ENCODE measurements around the gene IFT88. TPM values are rescaled to one million over a fixed set of nuclear protein-coding genes. Genes with fewer than 3 reads are reported as not detected.
"Not testable (repeated sequence)": the region's sequence is repeated elsewhere in the genome, so short reads cannot be mapped to it uniquely, and the experiment has no call there.

The IFT88 gene
- total and polyA plus RNA-seq, 7 experiments from 2014 or later: 5.0 to 17.0 (median 9.8) TPM

DNA sequence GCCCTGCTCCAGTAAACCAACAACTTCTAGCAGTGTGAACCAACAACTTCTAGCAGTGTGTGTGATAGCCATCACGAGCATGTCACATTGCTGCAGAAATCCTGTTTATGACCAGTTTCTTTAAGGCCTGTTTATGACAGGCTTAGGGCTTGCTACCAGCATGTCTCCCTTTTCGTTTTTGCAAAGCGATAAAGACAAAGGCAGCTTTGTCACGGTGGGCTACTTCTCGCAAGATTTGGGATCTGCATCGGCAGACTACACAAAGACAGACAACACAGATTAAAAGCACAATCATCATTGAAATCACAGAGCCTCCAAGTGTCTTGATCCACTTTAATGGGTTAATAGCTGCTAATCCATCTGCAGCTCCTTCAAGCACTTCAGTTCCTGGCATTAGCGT, 111.6 kb downstream of the IFT88 start:
- CTCF ChIA-PET, ATAC-seq: not testable (repeated sequence)

GRCh38 chr13:20679879-20680278, 112.9 kb downstream of the IFT88 start:
- DNase-seq (no peak), ATAC-seq (no peak)
- Mint-ChIP-seq H3K9me3 (no peaks in the 10 kb centered on the region), H3K27me3 (peaks cover 0 to 3% (median 0%) of the 10 kb centered on the region in 5 donors), H3K4me1 (no peaks in the 10 kb centered on the region), H3K36me3 (peaks cover 0 to 38% (median 22%) of the 10 kb centered on the region in 5 donors), H3K27ac (no peak overlapping the region), H3K4me3 (no peak overlapping the region)
- Histone ChIP-seq H3K4me1 (ENCODE audit: control insufficient read depth in 2 of 2, insufficient read depth in 2 of 2, low read length in 2 of 2) (no peaks in the 10 kb centered on the region), H3K36me3 (ENCODE audit: control insufficient read depth in 2 of 3, insufficient read depth in 3 of 3, low read length in 3 of 3) (peaks cover 0 to 5% (median 0%) of the 10 kb centered on the region in 3 experiments), H3K4me3 (ENCODE audit: low read length) (no peak overlapping the region), H3K27me3 (ENCODE audit: control insufficient read depth in 2 of 2, insufficient read depth in 2 of 2, low read length in 2 of 2) (no peaks in the 10 kb centered on the region), H3K9me3 (ENCODE audit: control insufficient read depth in 2 of 3, low read length in 3 of 3) (no peaks in the 10 kb centered on the region), H3K27ac (ENCODE audit: low read depth, low read length) (no peak overlapping the region)
- CTCF ChIA-PET: no interaction called here
- intact Hi-C loops (cut with micrococcal nuclease): no loop called here
- POLR2A ChIA-PET: no interaction called here

More for the DNA sequence above, 111.6 kb downstream of the IFT88 start:
- H3K36me3 ChIP-seq (ENCODE audit: control insufficient read depth in 2 of 3, insufficient read depth in 3 of 3, low read length in 3 of 3); H3K9me3 ChIP-seq (ENCODE audit: control insufficient read depth in 2 of 3, low read length in 3 of 3); H3K4me3 Mint-ChIP-seq; H3K27me3 ChIP-seq (ENCODE audit: control insufficient read depth in 2 of 2, insufficient read depth in 2 of 2, low read length in 2 of 2); H3K9me3 Mint-ChIP-seq; DNase-seq; H3K4me1 ChIP-seq (ENCODE audit: control insufficient read depth in 2 of 2, insufficient read depth in 2 of 2, low read length in 2 of 2); H3K27ac Mint-ChIP-seq; H3K4me1 Mint-ChIP-seq; H3K27me3 Mint-ChIP-seq; H3K27ac ChIP-seq (ENCODE audit: low read depth, low read length); intact Hi-C loops (cut with micrococcal nuclease); H3K4me3 ChIP-seq (ENCODE audit: low read length); POLR2A ChIA-PET: not testable (repeated sequence)
- peaks cover 0 to 35% (median 22%) of the 10 kb centered on the region in 5 donors for H3K36me3 Mint-ChIP-seq

DNA sequence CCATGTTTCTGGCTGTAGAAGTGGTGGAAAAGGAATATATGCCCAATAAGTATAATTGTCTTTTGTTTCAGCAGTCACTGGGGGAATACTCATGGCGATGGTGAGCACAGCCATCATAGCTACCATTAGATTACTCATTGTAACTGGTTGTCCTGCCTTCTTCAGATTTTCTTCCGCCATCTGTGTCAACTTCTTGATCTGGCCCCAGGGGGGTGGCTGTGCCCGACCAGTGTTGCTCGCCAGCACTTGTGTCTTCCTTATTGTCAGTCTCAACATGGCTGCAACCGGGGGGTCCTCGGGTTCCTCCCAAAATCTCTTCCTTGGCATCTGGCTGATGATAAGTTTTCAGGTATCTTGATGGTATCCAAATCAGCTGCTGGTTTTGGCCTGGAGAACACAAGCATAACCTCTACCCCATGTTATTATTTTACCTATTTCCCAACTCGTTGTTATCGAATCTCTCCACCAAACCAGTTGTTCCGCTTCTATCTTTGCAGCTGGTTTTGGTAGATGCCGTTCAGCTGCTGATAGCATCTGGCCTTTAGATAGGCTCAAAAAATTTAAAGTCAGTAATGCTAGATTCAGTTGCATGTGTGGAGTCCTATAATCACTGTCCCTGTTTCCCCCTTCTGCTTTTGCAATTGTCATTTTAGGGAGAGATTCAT, 113.6 kb downstream of the IFT88 start:
- ATAC-seq: no peak
- H3K27me3 Mint-ChIP-seq: peaks cover 0 to 3% (median 0%) of the 10 kb centered on the region in 5 donors

DNA sequence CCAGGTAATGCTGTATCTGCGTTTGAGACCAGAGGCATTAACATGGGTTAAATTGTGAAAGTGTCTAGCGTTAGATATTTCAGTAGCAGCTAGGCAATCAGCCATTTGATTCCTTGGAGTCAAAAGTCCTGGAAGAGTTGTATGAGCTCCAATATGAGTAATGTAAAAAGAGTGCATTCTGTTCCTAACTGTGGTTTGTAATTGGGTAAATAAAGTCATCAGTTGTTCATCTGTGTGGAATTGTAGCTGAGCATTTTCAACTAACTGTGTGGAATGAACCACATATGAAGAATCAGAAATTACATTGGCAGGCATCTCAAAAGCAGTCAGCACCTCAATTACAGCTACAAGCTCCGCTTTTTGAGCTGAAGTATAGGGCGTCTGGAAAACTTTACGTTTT, 114.5 kb downstream of the IFT88 start:
- H3K4me3 ChIP-seq (ENCODE audit: low read length); H3K27ac Mint-ChIP-seq; intact Hi-C loops (cut with micrococcal nuclease); H3K4me1 ChIP-seq (ENCODE audit: control insufficient read depth in 2 of 2, insufficient read depth in 2 of 2, low read length in 2 of 2); DNase-seq; CTCF ChIA-PET; H3K27me3 ChIP-seq (ENCODE audit: control insufficient read depth in 2 of 2, insufficient read depth in 2 of 2, low read length in 2 of 2); H3K4me3 Mint-ChIP-seq; H3K27me3 Mint-ChIP-seq; POLR2A ChIA-PET; H3K9me3 Mint-ChIP-seq; H3K27ac ChIP-seq (ENCODE audit: low read depth, low read length); H3K9me3 ChIP-seq (ENCODE audit: control insufficient read depth in 2 of 3, low read length in 3 of 3); H3K4me1 Mint-ChIP-seq; ATAC-seq; H3K36me3 ChIP-seq (ENCODE audit: control insufficient read depth in 2 of 3, insufficient read depth in 3 of 3, low read length in 3 of 3): not testable (repeated sequence)
- peaks cover 0 to 27% (median 18%) of the 10 kb centered on the region in 5 donors for H3K36me3 Mint-ChIP-seq

More for the DNA sequence above, 113.6 kb downstream of the IFT88 start:
- no peaks in the 10 kb centered on the region for H3K4me1 Mint-ChIP-seq
- H3K27ac Mint-ChIP-seq: no peak overlapping the region
- no peak overlapping the region for H3K4me3 Mint-ChIP-seq
- Histone ChIP-seq H3K4me3 (ENCODE audit: low read length) (no peak overlapping the region), H3K4me1 (ENCODE audit: control insufficient read depth in 2 of 2, insufficient read depth in 2 of 2, low read length in 2 of 2) (no peaks in the 10 kb centered on the region), H3K27ac (ENCODE audit: low read depth, low read length) (no peak overlapping the region), H3K27me3 (ENCODE audit: control insufficient read depth in 2 of 2, insufficient read depth in 2 of 2, low read length in 2 of 2) (no peaks in the 10 kb centered on the region), H3K36me3 (ENCODE audit: control insufficient read depth in 2 of 3, insufficient read depth in 3 of 3, low read length in 3 of 3) (no peaks in the 10 kb centered on the region), H3K9me3 (ENCODE audit: control insufficient read depth in 2 of 3, low read length in 3 of 3) (no peaks in the 10 kb centered on the region)
- H3K9me3 Mint-ChIP-seq: no peaks in the 10 kb centered on the region
- ChIA-PET CTCF (no interaction called here), POLR2A (no interaction called here)
- peaks cover 0 to 32% (median 22%) of the 10 kb centered on the region in 5 donors for H3K36me3 Mint-ChIP-seq
- DNase-seq: no peak
- intact Hi-C loops (cut with micrococcal nuclease): no loop called here

- no peaks in the 10 kb centered on the region for H3K9me3 Mint-ChIP-seq
- H3K27me3 ChIP-seq (ENCODE audit: control insufficient read depth in 2 of 2, insufficient read depth in 2 of 2, low read length in 2 of 2): no peaks in the 10 kb centered on the region
- DNase-seq: no peak
- ATAC-seq: no peak
- no peaks in the 10 kb centered on the region for H3K4me1 ChIP-seq (ENCODE audit: control insufficient read depth in 2 of 2, insufficient read depth in 2 of 2, low read length in 2 of 2)
- intact Hi-C loops (cut with micrococcal nuclease): no loop called here
- H3K36me3 ChIP-seq (ENCODE audit: control insufficient read depth in 2 of 3, insufficient read depth in 3 of 3, low read length in 3 of 3): no peaks in the 10 kb centered on the region
- peaks cover 0 to 29% (median 18%) of the 10 kb centered on the region in 5 donors for H3K36me3 Mint-ChIP-seq
- no peaks in the 10 kb centered on the region for H3K9me3 ChIP-seq (ENCODE audit: control insufficient read depth in 2 of 3, low read length in 3 of 3)
- H3K27ac Mint-ChIP-seq: no peak overlapping the region
- no peak overlapping the region for H3K4me3 Mint-ChIP-seq
- H3K4me1 Mint-ChIP-seq: no peaks in the 10 kb centered on the region
- CTCF ChIA-PET: no interaction called here
- H3K27ac ChIP-seq (ENCODE audit: low read depth, low read length): no peak overlapping the region
- peaks cover 0 to 3% (median 0%) of the 10 kb centered on the region in 5 donors for H3K27me3 Mint-ChIP-seq
- POLR2A ChIA-PET: no interaction called here
- H3K4me3 ChIP-seq (ENCODE audit: low read length): no peak overlapping the region
Measured at GRCh38 chr13:20682061-20682460, 115.1 kb downstream of the IFT88 start.

- no peaks in the 10 kb centered on the region for H3K36me3 ChIP-seq (ENCODE audit: control insufficient read depth in 2 of 3, insufficient read depth in 3 of 3, low read length in 3 of 3)
- H3K4me3 Mint-ChIP-seq: no peak overlapping the region
- DNase-seq (no peak), ATAC-seq (no peak)
- H3K9me3 Mint-ChIP-seq: no peaks in the 10 kb centered on the region
- no peak overlapping the region for H3K4me3 ChIP-seq (ENCODE audit: low read length)
- peaks cover 0 to 3% (median 0%) of the 10 kb centered on the region in 5 donors for H3K27me3 Mint-ChIP-seq
- H3K27ac ChIP-seq (ENCODE audit: low read depth, low read length): no peak overlapping the region
- H3K4me1 Mint-ChIP-seq: no peaks in the 10 kb centered on the region
- POLR2A ChIA-PET: no interaction called here
- peaks cover 0 to 32% (median 15%) of the 10 kb centered on the region in 5 donors for H3K36me3 Mint-ChIP-seq
- no peaks in the 10 kb centered on the region for H3K27me3 ChIP-seq (ENCODE audit: control insufficient read depth in 2 of 2, insufficient read depth in 2 of 2, low read length in 2 of 2)
- H3K27ac Mint-ChIP-seq: no peak overlapping the region
- intact Hi-C loops (cut with micrococcal nuclease): no loop called here
- H3K9me3 ChIP-seq (ENCODE audit: control insufficient read depth in 2 of 3, low read length in 3 of 3): no peaks in the 10 kb centered on the region
- CTCF ChIA-PET: no interaction called here
- no peaks in the 10 kb centered on the region for H3K4me1 ChIP-seq (ENCODE audit: control insufficient read depth in 2 of 2, insufficient read depth in 2 of 2, low read length in 2 of 2)
Measured at GRCh38 chr13:20684041-20684440, 117.1 kb downstream of the IFT88 start.

DNA sequence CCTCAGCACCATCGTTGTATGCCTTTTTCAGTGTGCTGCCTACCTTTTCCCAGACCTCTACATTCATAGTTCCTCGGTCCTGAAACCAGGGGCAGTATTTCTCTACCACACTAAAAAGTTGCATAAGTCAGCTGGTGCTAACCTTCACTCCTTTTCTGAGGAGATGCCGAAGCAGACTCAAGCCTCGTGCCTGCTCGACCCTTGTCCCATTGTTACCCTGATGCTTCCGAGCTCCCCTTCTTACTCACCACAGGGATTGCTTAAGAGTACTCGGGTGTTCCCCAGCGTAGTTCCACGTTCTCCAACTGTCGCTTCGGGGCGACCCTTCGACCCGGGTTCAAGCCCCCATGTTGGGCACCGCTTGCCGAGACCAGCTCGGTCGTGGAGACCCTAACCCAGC, 117.6 kb downstream of the IFT88 start:
- H3K27ac ChIP-seq (ENCODE audit: low read depth, low read length): no peak overlapping the region
- intact Hi-C loops (cut with micrococcal nuclease): no loop called here
- no peaks in the 10 kb centered on the region for H3K36me3 ChIP-seq (ENCODE audit: control insufficient read depth in 2 of 3, insufficient read depth in 3 of 3, low read length in 3 of 3)
- H3K4me1 ChIP-seq (ENCODE audit: control insufficient read depth in 2 of 2, insufficient read depth in 2 of 2, low read length in 2 of 2): no peaks in the 10 kb centered on the region
- H3K27me3 ChIP-seq (ENCODE audit: control insufficient read depth in 2 of 2, insufficient read depth in 2 of 2, low read length in 2 of 2): no peaks in the 10 kb centered on the region
- H3K27ac Mint-ChIP-seq: peak overlapping the region in 1 of 9 donors; percentile 63
- H3K27me3 Mint-ChIP-seq: peaks cover 0 to 3% (median 0%) of the 10 kb centered on the region in 5 donors
- DNase-seq: no peak
- CTCF ChIA-PET: no interaction called here
- H3K4me1 Mint-ChIP-seq: no peaks in the 10 kb centered on the region
- H3K4me3 ChIP-seq (ENCODE audit: low read length): no peak overlapping the region
- H3K4me3 Mint-ChIP-seq: no peak overlapping the region
- no peak for ATAC-seq
- POLR2A ChIA-PET: no interaction called here
- peaks cover 0 to 30% (median 12%) of the 10 kb centered on the region in 5 donors for H3K36me3 Mint-ChIP-seq
- no peaks in the 10 kb centered on the region for H3K9me3 Mint-ChIP-seq
- no peaks in the 10 kb centered on the region for H3K9me3 ChIP-seq (ENCODE audit: control insufficient read depth in 2 of 3, low read length in 3 of 3)

Data from naive thymus-derived CD4-positive, alpha-beta T cell (primary cell).